HS-27A (cell line): ENCODE data around the gene ITPKB.
"Not testable (repeated sequence)": the region's sequence is repeated elsewhere in the genome, so short reads cannot be mapped to it uniquely, and the experiment has no call there.

Source experiments
- DNase-seq: peaks from one replicate; pipeline ENCODE4 v3.0.0-alpha.2; 2012; ENCODE audit warnings: low read depth, missing footprints

The ITPKB gene

GRCh38 chr1:226602186-226603021 lies 136.7 kb downstream of the ITPKB start:
- DNase-seq = no peak

- no peak for DNase-seq
These were observed 137.6 kb downstream of the ITPKB start for GRCh38 chr1:226601456-226601855.

- DNase-seq = no peak
These were observed 138.8 kb downstream of the ITPKB start for GRCh38 chr1:226600254-226600653.

GRCh38 chr1:226599636-226600238 lies 139.3 kb downstream of the ITPKB start:
- DNase-seq = no peak

- not testable (repeated sequence) for DNase-seq
These were observed 140.1 kb downstream of the ITPKB start for GRCh38 chr1:226598955-226599354.

DNA sequence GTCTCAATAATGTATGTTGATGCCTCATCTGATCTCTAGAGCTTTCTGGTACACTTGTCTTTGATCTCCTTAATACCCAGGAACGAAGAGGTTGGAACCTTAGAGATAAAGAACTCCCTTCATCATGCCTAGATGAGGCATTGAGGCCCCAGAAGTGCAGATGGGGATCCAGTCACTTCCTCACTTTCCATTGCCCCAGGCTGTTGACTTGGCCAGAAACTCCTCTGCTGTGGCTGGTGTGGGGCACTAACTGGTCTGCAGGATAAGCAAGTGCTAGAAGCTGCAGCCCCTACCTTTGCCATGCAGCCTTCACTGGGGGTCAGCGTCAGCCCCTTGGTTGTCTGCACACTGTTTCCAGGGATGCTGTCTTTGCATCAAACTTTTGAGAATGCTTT lies 140.6 kb downstream of the ITPKB start:
- no peak for DNase-seq

DNA sequence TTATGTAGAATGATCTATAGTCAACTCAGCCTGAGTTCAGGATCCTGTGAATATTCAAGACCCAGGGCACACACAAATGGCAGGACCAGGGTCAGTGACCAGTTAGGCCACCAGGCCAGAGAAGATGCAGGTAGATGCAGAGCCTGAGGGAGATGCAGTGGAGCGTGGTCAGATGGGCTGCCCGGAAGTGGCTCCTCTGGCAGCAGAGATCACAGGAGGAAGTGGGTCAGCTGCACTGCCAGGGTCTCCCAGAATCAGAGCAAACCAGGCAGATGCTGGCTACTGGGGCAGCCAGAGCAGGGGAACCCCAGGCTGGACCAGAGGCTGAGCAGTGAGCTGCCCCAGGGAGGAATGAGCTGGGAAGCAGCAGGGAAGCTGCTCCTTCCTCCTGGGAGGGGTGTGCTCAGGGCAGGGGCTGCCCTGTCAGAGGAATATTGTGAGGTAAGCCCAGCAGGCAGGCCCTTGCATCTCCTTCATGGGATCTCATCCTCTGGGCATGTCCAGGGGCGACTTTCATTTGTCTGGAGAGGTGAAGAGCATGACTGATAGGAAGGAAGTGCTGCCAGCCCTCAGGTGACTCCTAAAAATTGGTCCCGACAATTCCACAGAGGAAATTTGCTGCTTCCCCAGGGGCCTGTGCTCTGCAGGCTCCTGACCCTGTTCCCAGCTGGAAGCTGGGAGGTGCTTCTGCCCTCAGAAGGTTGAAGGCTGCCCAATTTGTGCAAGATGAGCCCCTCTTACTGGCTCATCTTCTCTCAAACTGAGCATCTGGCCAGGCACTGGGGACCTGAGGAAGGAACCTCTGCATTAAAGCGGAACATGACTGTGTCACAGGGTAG lies 141.2 kb downstream of the ITPKB start:
- DNase-seq = no peak

- no peak for DNase-seq
These were observed 142.4 kb downstream of the ITPKB start for GRCh38 chr1:226596531-226597165.

DNA sequence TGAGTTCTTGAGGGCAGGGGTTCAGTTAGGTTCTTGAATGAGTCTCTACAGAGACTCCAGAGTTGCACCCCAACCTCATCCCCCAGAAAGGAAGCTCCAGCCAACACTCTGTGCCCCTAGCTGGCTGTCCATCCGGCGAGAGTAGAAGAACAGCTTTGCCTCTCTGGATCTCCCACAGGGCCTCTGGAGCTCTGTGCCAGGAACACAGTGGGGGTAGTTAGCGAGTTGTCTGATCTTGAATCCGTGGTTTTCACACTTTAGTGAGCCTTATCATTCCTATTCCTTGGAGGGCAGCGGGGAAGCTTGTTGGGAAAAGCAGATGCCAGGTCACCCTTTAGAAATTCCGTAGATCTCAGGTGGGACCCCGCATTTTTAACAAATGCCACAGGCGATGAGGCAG lies 145.5 kb downstream of the ITPKB start:
- DNase-seq = no peak

DNA sequence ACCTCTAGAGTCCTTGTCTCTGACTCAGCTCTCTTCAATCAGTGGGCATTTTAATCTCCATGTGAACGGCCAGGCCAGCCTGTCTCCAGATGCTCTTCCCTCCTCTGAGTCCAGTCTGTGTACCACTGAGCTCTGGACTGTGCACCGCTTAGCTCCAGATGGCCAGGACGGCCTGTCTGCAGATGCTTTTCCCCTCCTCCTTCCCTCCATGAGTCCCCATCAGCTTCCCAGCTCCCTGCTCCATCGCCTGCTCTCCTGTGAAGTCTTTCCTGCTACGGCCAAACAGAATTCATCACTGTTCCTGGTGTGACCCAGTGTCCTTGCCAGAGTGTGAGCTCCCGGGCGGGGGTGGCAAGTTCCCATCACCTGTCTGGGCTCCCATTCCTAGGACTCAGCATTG lies 148.5 kb downstream of the ITPKB start:
- no peak for DNase-seq

GRCh38 chr1:226589008-226589733 lies 149.9 kb downstream of the ITPKB start:
- DNase-seq = no peak

DNA sequence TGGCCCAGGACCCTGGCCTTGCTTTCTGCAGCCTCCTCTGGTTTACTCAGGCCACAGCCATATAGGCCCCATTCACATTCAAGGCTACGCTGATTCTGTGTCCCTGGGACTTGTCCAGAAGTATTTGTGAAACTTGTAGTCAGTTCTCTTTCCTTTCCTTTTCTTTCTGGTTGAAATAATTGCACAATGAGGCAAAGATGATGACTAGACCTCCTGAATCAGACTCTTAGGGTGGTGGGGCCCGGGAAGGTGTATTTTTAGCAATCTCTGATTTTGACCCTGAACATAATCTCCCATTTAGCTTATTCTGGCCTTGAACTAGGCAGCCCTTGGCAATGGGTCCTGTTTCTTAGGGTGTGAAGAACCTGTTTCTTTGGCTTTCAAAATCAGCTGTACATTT lies 150.6 kb downstream of the ITPKB start:
- no peak for DNase-seq

DNA sequence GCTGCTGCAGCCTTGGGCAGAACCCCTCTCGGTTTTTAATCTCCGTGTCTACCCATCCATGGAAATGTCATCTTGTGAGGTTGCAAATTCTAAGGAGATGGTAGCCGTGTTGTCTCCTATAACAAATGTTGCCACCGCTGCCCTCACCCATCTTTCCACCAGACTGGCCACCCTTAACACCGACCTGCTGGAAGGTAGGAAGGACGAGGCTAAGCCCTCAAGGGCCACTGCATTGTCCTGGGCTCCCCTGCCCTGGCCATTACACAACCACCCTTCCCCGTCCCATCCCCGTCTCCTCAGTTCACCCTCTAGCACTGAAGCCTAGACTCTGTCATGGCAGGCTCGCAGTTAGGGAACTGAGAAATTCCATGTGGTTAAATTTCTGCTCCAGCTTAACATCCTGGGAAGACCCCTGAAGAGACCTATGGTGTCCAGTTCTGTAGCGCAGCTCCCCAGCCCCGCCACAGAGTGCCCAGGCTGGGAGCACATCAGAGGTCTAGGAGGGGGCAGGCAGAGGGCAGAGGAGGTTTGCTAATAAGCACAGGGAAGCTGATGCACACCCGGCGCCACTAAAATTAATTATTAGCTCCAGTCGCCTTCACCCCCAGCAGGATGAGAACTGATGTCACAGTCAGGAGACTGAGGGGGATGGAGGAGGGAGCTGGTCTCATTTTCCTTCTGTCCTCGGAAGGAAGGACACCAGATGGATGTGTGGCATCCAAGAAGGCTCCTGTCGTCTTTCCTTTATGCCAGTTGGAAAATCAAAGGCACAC lies 152.2 kb downstream of the ITPKB start:
- no peak for DNase-seq

GRCh38 chr1:226586116-226586515 lies 153.0 kb downstream of the ITPKB start:
- DNase-seq = no peak

GRCh38 chr1:226584164-226584563 lies 154.9 kb downstream of the ITPKB start:
- DNase-seq = no peak

DNA sequence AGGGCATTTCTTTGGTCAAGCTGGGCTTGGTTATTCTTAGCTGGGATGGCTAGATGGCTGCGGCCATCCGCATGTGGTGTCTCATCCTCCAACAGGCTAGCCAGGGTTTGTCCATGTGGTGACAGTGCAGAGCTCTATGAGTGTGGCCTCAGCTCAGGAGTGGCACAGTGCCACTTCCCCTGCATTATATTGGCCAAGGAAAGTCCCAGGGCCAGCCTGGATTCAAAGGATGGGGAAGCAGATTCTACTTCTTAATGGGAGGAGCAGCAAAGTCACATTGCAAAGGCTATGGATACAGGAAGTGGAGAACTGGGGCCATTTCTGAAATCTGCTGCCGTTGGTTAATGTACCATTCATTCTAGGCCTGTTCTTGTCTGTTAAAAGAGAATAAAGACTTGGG lies 156.1 kb downstream of the ITPKB start:
- DNase-seq = no peak
